Esophagus muscularis mucosa (tissue), 4 donors: ENCODE results near the gene TMTC3. TPM values are rescaled to one million over a fixed set of nuclear protein-coding genes. Genes with fewer than 3 reads are reported as not detected.
"Not testable (repeated sequence)": the region's sequence is repeated elsewhere in the genome, so short reads cannot be mapped to it uniquely, and the experiment has no call there.

Source experiments
- DNase-seq: peaks from one replicate; pipeline ENCODE4 v3.0.0-alpha.2; 2017; ENCODE audit errors: extremely low spot score
- H3K27ac ChIP-seq, 4 donors: fragments of 200-600 bp; sonication (generic); replicated peaks in 1 of 4; 1 replicate in 3 of 4; 2 replicates in 1 of 4; pipeline ENCODE4 v1.5.1; 2016 to 2019; ENCODE audit warnings: mild to moderate bottlenecking in 1 of 4
- H3K27me3 ChIP-seq, 4 donors: fragments of 200-600 bp; sonication (generic); one replicate each; pipeline versions ENCODE4 v1.5.1 to v1.6.0; 2016 to 2019
- H3K36me3 ChIP-seq, 4 donors: fragments of 200-600 bp; sonication (generic); one replicate each; pipeline ENCODE4 v1.5.1; 2016 to 2019
- H3K4me1 ChIP-seq, 4 donors: fragments of 200-600 bp; sonication (generic); one replicate each; pipeline ENCODE4 v1.5.1; 2016 to 2019
- H3K4me3 ChIP-seq, 4 donors: fragments of 200-600 bp; sonication (generic); 1 replicate in 2 of 4; 2 replicates in 2 of 4; pipeline ENCODE4 v1.5.1; 2016 to 2019; ENCODE audit warnings: mild to moderate bottlenecking in 4 of 4, moderate library complexity in 1 of 4
- H3K9me3 ChIP-seq, 4 donors: fragments of 200-600 bp; sonication (generic); 1 replicate in 3 of 4; 2 replicates in 1 of 4; pipeline ENCODE4 v1.5.1; 2016 to 2019
- EP300 ChIP-seq: sonication (generic); formaldehyde crosslinking; IDR thresholded peaks from one replicate; pipeline ENCODE4 v1.6.1; 2017; ENCODE audit warnings: antibody characterized with exemption
- POLR2A ChIP-seq: fragments of 450-650 bp; IDR thresholded peaks from one replicate; pipeline ENCODE4 v1.6.1; 2017; ENCODE audit warnings: antibody characterized with exemption, moderate library complexity, mild to moderate bottlenecking, low read depth
- POLR2AphosphoS5 ChIP-seq, 2 donors: sonication (generic); formaldehyde crosslinking; IDR thresholded peaks; one replicate each; pipeline ENCODE4 v1.6.1; 2017; ENCODE audit warnings: antibody characterized with exemption in 2 of 2
- WGBS: methylation state at CpG from one replicate; pipeline ENCODE4 v1.1.5; 2018; 5-methylcytosine and 5-hydroxymethylcytosine counted together
- intact Hi-C: fragments of 100-400 bp; cut with DNase I; formaldehyde crosslinking; loops from one replicate; pipeline ENCODE4 v1.15.1; 2023
- total RNA-seq, 4 donors: library from RNA; depleted of rRNA; stranded (reverse); fragments of >200 nt; gene quantifications; one replicate each; pipeline versions ENCODE4 v1.1.0 to v1.2.1, GENCODE V29; 2016
- TF ChIP-seq, protein P1 (sequence below), 3 experiments: fragments of 200-600 bp in 2 of 3; fragments of 450-650 bp in 1 of 3; sonication (generic) in 2 of 3; IDR thresholded peaks; one replicate each; pipeline ENCODE4 v1.5.1; 2017 to 2019; ENCODE audit warnings: antibody characterized with exemption in 3 of 3, mild to moderate bottlenecking in 2 of 3, moderate library complexity in 1 of 3

The TMTC3 gene
- total RNA-seq, 4 donors from 2014 or later = 16.9 to 22.2 (median 18.3) TPM

DNA sequence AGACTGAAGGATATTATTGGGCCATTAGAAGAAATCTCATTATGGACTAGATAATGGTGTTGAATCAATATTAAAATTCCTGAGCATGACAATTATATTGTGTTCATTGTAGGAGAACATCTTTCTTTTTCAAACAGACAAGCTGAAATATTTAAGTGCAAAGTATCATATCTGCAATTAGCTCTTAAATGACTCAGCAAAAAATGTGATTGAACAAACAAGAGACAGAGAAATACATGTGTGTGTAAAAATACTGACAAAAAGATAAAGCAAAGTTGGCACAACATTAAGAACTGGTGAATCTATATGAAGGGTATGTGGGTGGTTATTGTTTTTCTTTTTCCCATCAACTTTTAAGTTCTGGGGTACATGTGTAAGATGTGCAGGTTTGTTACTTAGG lies 9.7 kb upstream of the TMTC3 start:
- DNase-seq = no peak
- H3K27me3 ChIP-seq = no peaks in the 10 kb centered on the region
- no peaks in the 10 kb centered on the region for H3K4me1 ChIP-seq
- no peak overlapping the region for H3K4me3 ChIP-seq
- H3K9me3 ChIP-seq = no peaks in the 10 kb centered on the region
- H3K27ac ChIP-seq = no peak overlapping the region
- intact Hi-C loops = no loop called here
- peaks cover 6 to 35% (median 17%) of the 10 kb centered on the region in 4 donors for H3K36me3 ChIP-seq
- TF ChIP-seq, protein P1, sequence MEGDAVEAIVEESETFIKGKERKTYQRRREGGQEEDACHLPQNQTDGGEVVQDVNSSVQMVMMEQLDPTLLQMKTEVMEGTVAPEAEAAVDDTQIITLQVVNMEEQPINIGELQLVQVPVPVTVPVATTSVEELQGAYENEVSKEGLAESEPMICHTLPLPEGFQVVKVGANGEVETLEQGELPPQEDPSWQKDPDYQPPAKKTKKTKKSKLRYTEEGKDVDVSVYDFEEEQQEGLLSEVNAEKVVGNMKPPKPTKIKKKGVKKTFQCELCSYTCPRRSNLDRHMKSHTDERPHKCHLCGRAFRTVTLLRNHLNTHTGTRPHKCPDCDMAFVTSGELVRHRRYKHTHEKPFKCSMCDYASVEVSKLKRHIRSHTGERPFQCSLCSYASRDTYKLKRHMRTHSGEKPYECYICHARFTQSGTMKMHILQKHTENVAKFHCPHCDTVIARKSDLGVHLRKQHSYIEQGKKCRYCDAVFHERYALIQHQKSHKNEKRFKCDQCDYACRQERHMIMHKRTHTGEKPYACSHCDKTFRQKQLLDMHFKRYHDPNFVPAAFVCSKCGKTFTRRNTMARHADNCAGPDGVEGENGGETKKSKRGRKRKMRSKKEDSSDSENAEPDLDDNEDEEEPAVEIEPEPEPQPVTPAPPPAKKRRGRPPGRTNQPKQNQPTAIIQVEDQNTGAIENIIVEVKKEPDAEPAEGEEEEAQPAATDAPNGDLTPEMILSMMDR (IDR thresholded peaks at IDR 0.05) = no peak
- TF ChIP-seq EP300 (no peak), POLR2AphosphoS5 (IDR thresholded peaks at IDR 0.05) (no peak), POLR2A (no peak)

DNA sequence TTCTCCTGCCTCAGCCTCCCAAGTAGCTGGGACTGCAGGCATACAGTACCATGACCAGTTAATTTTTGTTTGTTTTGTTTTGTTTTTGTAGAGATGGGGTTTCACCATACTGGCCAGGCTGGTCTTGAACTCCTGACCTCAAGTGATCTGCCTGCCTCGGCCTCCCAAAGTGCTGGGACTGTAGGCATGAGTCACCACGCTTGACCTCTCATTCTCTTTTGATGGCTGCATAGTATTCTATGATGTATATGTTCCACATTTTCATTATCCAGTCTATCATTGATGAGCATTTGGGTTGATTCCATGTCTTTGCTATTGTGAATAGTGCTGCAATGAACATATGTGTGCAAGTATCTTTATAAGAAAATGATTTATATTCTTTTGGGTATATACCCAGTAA lies 8.9 kb upstream of the TMTC3 start:
- WGBS = 95% methylated on average over 2 of the region's 2 CpGs
- peaks cover under 1 to 35% (median 10%) of the 10 kb centered on the region in 4 donors for H3K36me3 ChIP-seq
- intact Hi-C loops, H3K4me1 ChIP-seq, DNase-seq, H3K27me3 ChIP-seq, H3K4me3 ChIP-seq, H3K27ac ChIP-seq, H3K9me3 ChIP-seq: not testable (repeated sequence)

DNA sequence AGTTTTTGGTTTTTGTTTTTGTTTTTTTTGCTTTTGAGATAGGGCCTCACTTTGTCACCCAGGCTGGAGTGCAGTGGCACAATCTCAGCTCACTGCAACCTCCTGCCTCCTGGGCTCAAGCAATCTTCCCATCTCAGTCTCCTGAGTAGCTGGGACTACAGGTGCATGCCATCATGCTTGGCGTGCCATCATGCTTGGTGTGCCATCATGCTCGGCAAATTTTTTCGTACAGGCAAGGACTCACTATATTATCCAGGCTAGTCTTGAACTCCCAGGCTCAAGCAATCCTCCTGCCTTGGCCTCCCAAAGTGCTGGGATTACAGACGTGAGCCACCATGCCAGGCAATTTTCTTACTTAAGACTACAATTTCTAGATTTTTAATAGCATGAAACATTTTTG lies 2.4 kb upstream of the TMTC3 start:
- not testable (repeated sequence) for H3K27ac ChIP-seq, H3K27me3 ChIP-seq, H3K4me3 ChIP-seq, DNase-seq, H3K9me3 ChIP-seq
- intact Hi-C loops = loop anchor here (5.0 kb wide), 1 partner anchor 1568 kb away; the partner anchor contains the start of gene ATP2B1
- WGBS = 91% methylated on average over 4 of the region's 4 CpGs
- Histone ChIP-seq H3K36me3 (peaks cover 0 to 25% (median 3%) of the 10 kb centered on the region in 4 donors), H3K4me1 (peaks cover 4 to 29% (median 27%) of the 10 kb centered on the region in 4 donors)

DNA sequence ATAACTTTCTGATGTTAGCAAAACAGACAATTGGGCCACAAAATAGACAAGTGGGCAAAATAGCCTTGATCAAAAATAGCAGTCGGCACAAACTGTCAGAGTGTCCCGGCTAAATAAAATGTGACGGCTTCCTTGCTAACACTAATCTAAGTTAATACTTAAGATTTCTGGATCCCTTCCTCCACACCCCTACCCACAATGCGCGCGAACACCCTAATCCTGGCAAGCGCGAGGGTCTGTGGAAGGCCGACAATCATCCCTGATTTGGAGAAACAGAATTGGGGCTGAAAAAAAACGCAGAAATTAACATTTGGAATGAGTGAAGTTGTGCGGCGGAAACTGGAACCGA lies 708 bp upstream of the TMTC3 start:
- intact Hi-C loops = loop anchor here (5.0 kb wide), 1 partner anchor 1566 kb away; the partner anchor contains the start of gene ATP2B1
- DNase-seq = no peak
- 9% methylated on average over 13 of the region's 13 CpGs for WGBS

DNA sequence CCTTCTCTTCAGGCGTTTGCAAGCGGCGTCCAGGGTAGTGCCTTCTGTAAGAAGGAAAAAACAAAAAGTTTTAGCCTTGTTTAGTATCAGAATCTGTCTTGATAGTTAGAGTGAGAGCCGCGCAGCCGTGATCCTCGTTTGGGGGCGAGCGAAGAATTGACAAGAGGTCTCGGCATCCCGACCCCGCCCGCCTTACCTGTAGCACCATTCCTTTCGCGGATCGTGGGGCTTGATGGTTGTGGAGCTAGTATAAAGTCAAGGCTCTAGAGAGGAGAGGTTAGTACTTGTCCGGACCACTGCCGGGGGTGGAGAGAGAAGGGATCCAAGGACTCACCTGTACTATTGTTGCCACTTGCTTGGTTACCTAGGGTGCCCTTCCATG lies 494 bp downstream of the TMTC3 start:
- WGBS = 0% methylated on average over 18 of the region's 18 CpGs
- no peak for DNase-seq
- H3K4me1 ChIP-seq = peaks cover 4 to 37% (median 31%) of the 10 kb centered on the region in 4 donors
- TF ChIP-seq, protein P1 (IDR thresholded peaks at IDR 0.05) = no peak
- no peak for TF ChIP-seq POLR2A
- peak overlapping the region; percentile 79 to 85 (median 80) for H3K27ac ChIP-seq
- H3K9me3 ChIP-seq = no peaks in the 10 kb centered on the region
- no peaks in the 10 kb centered on the region for H3K27me3 ChIP-seq
- H3K36me3 ChIP-seq = peaks cover 0 to 12% (median 3%) of the 10 kb centered on the region in 4 donors
- intact Hi-C loops = loop anchor here (5.0 kb wide), 1 partner anchor 1565 kb away; the partner anchor contains the start of gene ATP2B1
- peak overlapping the region; percentile 80 to 86 (median 84) for H3K4me3 ChIP-seq

More for the DNA sequence above, 708 bp upstream of the TMTC3 start:
- H3K4me1 ChIP-seq = peaks cover 4 to 37% (median 31%) of the 10 kb centered on the region in 4 donors
- peaks cover 0 to 14% (median 3%) of the 10 kb centered on the region in 4 donors for H3K36me3 ChIP-seq
- H3K9me3 ChIP-seq = no peaks in the 10 kb centered on the region
- peak overlapping the region; percentile 79 to 85 (median 80) for H3K27ac ChIP-seq
- TF ChIP-seq POLR2A = no peak
- no peak for TF ChIP-seq EP300
- TF ChIP-seq POLR2AphosphoS5 (IDR thresholded peaks at IDR 0.05) = no peak
- TF ChIP-seq, protein P1 (IDR thresholded peaks at IDR 0.05) = no peak
- no peaks in the 10 kb centered on the region for H3K27me3 ChIP-seq
- H3K4me3 ChIP-seq = peak overlapping the region; percentile 80 to 86 (median 84)

DNA sequence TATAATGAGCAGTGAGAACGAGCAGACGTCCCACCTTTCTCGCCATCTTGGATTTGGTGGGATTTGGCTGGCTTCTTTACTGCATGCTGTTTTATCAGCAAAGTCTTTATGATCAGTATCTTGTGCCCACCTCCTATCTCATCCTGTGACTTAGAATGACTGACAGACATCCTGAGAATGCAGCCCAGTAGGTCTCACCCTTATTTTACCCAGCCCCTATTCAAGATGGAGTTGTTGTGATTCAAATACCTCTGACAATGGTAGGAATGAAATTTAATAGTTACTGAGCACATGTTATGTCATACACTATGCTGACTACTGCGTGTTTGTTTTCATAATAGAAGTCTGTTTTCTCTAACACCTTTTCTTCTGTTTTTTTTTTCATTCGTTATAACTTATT lies 1.9 kb downstream of the TMTC3 start:
- Histone ChIP-seq H3K27me3 (no peaks in the 10 kb centered on the region), H3K4me3 (no peak overlapping the region), H3K27ac (no peak overlapping the region), H3K36me3 (peaks cover 0 to 8% (median 3%) of the 10 kb centered on the region in 4 donors), H3K9me3 (no peaks in the 10 kb centered on the region), H3K4me1 (peaks cover 4 to 44% (median 36%) of the 10 kb centered on the region in 4 donors)
- DNase-seq = no peak
- TF ChIP-seq EP300 (no peak), POLR2AphosphoS5 (IDR thresholded peaks at IDR 0.05) (no peak), POLR2A (no peak)
- TF ChIP-seq, protein P1 (IDR thresholded peaks at IDR 0.05) = no peak
- 96% methylated on average over 5 of the region's 5 CpGs for WGBS
- intact Hi-C loops = loop anchor here (5.0 kb wide), 1 partner anchor 1563 kb away; the partner anchor contains the start of gene ATP2B1
